ENCODE measurements around the gene SLC25A10. TPM values are rescaled to one million over a fixed set of nuclear protein-coding genes. Genes with fewer than 3 reads are reported as not detected.

Gene SLC25A10
- total RNA-seq, 2 experiments from 2014 or later, result 18.5 to 22.1 TPM

GRCh38 chr17:81690066-81690465, 22.0 kb upstream of the SLC25A10 start:
- peak overlapping the region; percentile 26 for H3K27ac Mint-ChIP-seq
- H3K36me3 Mint-ChIP-seq (ENCODE audit: low read depth), result peaks cover 56% of the 10 kb centered on the region
- ChIA-PET CTCF (no interaction called here), POLR2A (interaction anchor here (1.4 kb wide), 1 partner anchor 12 kb away, joined by 5 read pairs; no protein-coding TSS in a partner anchor)
- H3K27me3 Mint-ChIP-seq, result no peaks in the 10 kb centered on the region
- no peak overlapping the region for H3K4me3 Mint-ChIP-seq
- DNase-seq, result no peak
- no peaks in the 10 kb centered on the region for H3K9me3 Mint-ChIP-seq
- H3K4me1 Mint-ChIP-seq, result peaks cover 18% of the 10 kb centered on the region

- DNase-seq, result no peak
- POLR2A ChIA-PET, result interaction anchor here (1.4 kb wide), 1 partner anchor 12 kb away, joined by 5 read pairs; no protein-coding TSS in a partner anchor
- CTCF ChIA-PET, result no interaction called here
- Mint-ChIP-seq H3K27me3 (no peaks in the 10 kb centered on the region), H3K9me3 (no peaks in the 10 kb centered on the region), H3K27ac (no peak overlapping the region), H3K4me3 (no peak overlapping the region), H3K4me1 (peaks cover 14% of the 10 kb centered on the region), H3K36me3 (ENCODE audit: low read depth) (peaks cover 51% of the 10 kb centered on the region)
These were observed 21.5 kb upstream of the SLC25A10 start for GRCh38 chr17:81690549-81690948.

- CTCF ChIA-PET, result no interaction called here
- H3K27me3 Mint-ChIP-seq, result no peaks in the 10 kb centered on the region
- POLR2A ChIA-PET, result interaction anchor here (1.4 kb wide), 1 partner anchor 11 kb away, joined by 5 read pairs; no protein-coding TSS in a partner anchor
These were observed 20.9 kb upstream of the SLC25A10 start for GRCh38 chr17:81691196-81691595.

GRCh38 chr17:81691608-81692007, 20.5 kb upstream of the SLC25A10 start:
- no peak overlapping the region for H3K27ac Mint-ChIP-seq
- no peak overlapping the region for H3K4me3 Mint-ChIP-seq
- DNase-seq, result no peak
- ChIA-PET CTCF (no interaction called here), POLR2A (interaction anchor here (1.4 to 1.5 kb wide), 2 partner anchors 11 to 13 kb away, joined by 3 to 5 read pairs; no protein-coding TSS in a partner anchor)
- no peaks in the 10 kb centered on the region for H3K9me3 Mint-ChIP-seq
- no peaks in the 10 kb centered on the region for H3K27me3 Mint-ChIP-seq
- H3K4me1 Mint-ChIP-seq, result peaks cover 6% of the 10 kb centered on the region
- H3K36me3 Mint-ChIP-seq (ENCODE audit: low read depth), result peaks cover 48% of the 10 kb centered on the region

More at GRCh38 chr17:81691196-81691595, 20.9 kb upstream of the SLC25A10 start:
- Mint-ChIP-seq H3K9me3 (no peaks in the 10 kb centered on the region), H3K4me3 (no peak overlapping the region), H3K4me1 (peaks cover 9% of the 10 kb centered on the region), H3K36me3 (ENCODE audit: low read depth) (peaks cover 49% of the 10 kb centered on the region), H3K27ac (no peak overlapping the region)
- DNase-seq, result no peak

- peaks cover 57% of the 10 kb centered on the region for H3K36me3 Mint-ChIP-seq (ENCODE audit: low read depth)
- H3K27me3 Mint-ChIP-seq, result no peaks in the 10 kb centered on the region
- H3K4me1 Mint-ChIP-seq, result no peaks in the 10 kb centered on the region
- POLR2A ChIA-PET, result interaction anchor here (1.0 to 1.9 kb wide), 3 partner anchors 9 to 11 kb away, joined by 4 to 9 read pairs (median 6); partner anchors contain the start of genes ARL16, HGS and MRPL12
- CTCF ChIA-PET, result interaction anchor here (1.0 kb wide), 1 partner anchor 8 kb away, joined by 3 read pairs; no protein-coding TSS in a partner anchor
- no peaks in the 10 kb centered on the region for H3K9me3 Mint-ChIP-seq
- H3K27ac Mint-ChIP-seq, result no peak overlapping the region
- no peak for DNase-seq
- H3K4me3 Mint-ChIP-seq, result no peak overlapping the region
These were observed 18.4 kb upstream of the SLC25A10 start for GRCh38 chr17:81693509-81694210.

- DNase-seq, result no peak
- Mint-ChIP-seq H3K9me3 (no peaks in the 10 kb centered on the region), H3K4me1 (no peaks in the 10 kb centered on the region), H3K27ac (no peak overlapping the region), H3K36me3 (ENCODE audit: low read depth) (peaks cover 50% of the 10 kb centered on the region), H3K27me3 (no peaks in the 10 kb centered on the region), H3K4me3 (no peak overlapping the region)
- POLR2A ChIA-PET, result interaction anchor here (1.2 to 2.5 kb wide), 2 partner anchors 11 to 12 kb away, joined by 3 to 13 read pairs; partner anchors contain the start of genes ARL16 and HGS
- CTCF ChIA-PET, result no interaction called here
These were observed 17.3 kb upstream of the SLC25A10 start for GRCh38 chr17:81694810-81695209.

- Mint-ChIP-seq H3K36me3 (ENCODE audit: low read depth) (peaks cover 46% of the 10 kb centered on the region), H3K4me1 (no peaks in the 10 kb centered on the region), H3K27me3 (no peaks in the 10 kb centered on the region), H3K9me3 (no peaks in the 10 kb centered on the region), H3K4me3 (no peak overlapping the region), H3K27ac (no peak overlapping the region)
- CTCF ChIA-PET, result no interaction called here
- POLR2A ChIA-PET, result interaction anchor here (1.2 to 2.5 kb wide), 2 partner anchors 11 to 12 kb away, joined by 3 to 13 read pairs; partner anchors contain the start of genes ARL16 and HGS
- no peak for DNase-seq
These were observed 16.9 kb upstream of the SLC25A10 start for GRCh38 chr17:81695211-81695610.

GRCh38 chr17:81695801-81696200, 16.3 kb upstream of the SLC25A10 start:
- CTCF ChIA-PET, result no interaction called here

GRCh38 chr17:81696218-81696941, 15.7 kb upstream of the SLC25A10 start:
- Mint-ChIP-seq H3K36me3 (ENCODE audit: low read depth) (peaks cover 47% of the 10 kb centered on the region), H3K27me3 (no peaks in the 10 kb centered on the region), H3K27ac (no peak overlapping the region), H3K9me3 (no peaks in the 10 kb centered on the region), H3K4me3 (no peak overlapping the region), H3K4me1 (peaks cover 9% of the 10 kb centered on the region)
- ChIA-PET CTCF (no interaction called here), POLR2A (interaction anchor here (2.5 kb wide), 1 partner anchor 12 kb away, joined by 13 read pairs; the partner anchor contains the start of genes ARL16 and HGS)
- DNase-seq, result no peak

More at GRCh38 chr17:81695801-81696200, 16.3 kb upstream of the SLC25A10 start:
- peaks cover 48% of the 10 kb centered on the region for H3K36me3 Mint-ChIP-seq (ENCODE audit: low read depth)
- H3K9me3 Mint-ChIP-seq, result no peaks in the 10 kb centered on the region
- peaks cover 3% of the 10 kb centered on the region for H3K4me1 Mint-ChIP-seq
- no peak for DNase-seq
- POLR2A ChIA-PET, result interaction anchor here (1.2 to 2.5 kb wide), 2 partner anchors 11 to 12 kb away, joined by 3 to 13 read pairs; partner anchors contain the start of genes ARL16 and HGS
- no peak overlapping the region for H3K27ac Mint-ChIP-seq
- no peaks in the 10 kb centered on the region for H3K27me3 Mint-ChIP-seq
- no peak overlapping the region for H3K4me3 Mint-ChIP-seq

- Mint-ChIP-seq H3K36me3 (ENCODE audit: low read depth) (peaks cover 49% of the 10 kb centered on the region), H3K4me1 (peaks cover 19% of the 10 kb centered on the region), H3K4me3 (no peak overlapping the region), H3K9me3 (no peaks in the 10 kb centered on the region), H3K27ac (no peak overlapping the region), H3K27me3 (no peaks in the 10 kb centered on the region)
- POLR2A ChIA-PET, result interaction anchor here (0.6 to 2.5 kb wide), 2 partner anchors 13 to 336 kb away, joined by 3 to 13 read pairs; partner anchors contain the start of genes ARL16 and HGS
- CTCF ChIA-PET, result no interaction called here
- no peak for DNase-seq
These were observed 14.6 kb upstream of the SLC25A10 start for GRCh38 chr17:81697261-81698044.

- CTCF ChIA-PET, result interaction anchor here (4.4 kb wide), 1 partner anchor 17 kb away, joined by 42 read pairs; the partner anchor contains the start of genes ARL16 and HGS
- Mint-ChIP-seq H3K36me3 (ENCODE audit: low read depth) (peaks cover 67% of the 10 kb centered on the region), H3K27ac (peak overlapping the region; percentile 18), H3K4me1 (peaks cover 30% of the 10 kb centered on the region), H3K4me3 (peak overlapping the region; percentile 7), H3K9me3 (no peaks in the 10 kb centered on the region), H3K27me3 (no peaks in the 10 kb centered on the region)
- DNase-seq, result no peak
- POLR2A ChIA-PET, result interaction anchor here (1.4 to 5.3 kb wide), 6 partner anchors 13 to 225 kb away, joined by 4 to 111 read pairs (median 30); partner anchors contain the start of genes ARHGDIA, ARL16, CCDC137 and HGS
These were observed 11.5 kb upstream of the SLC25A10 start for GRCh38 chr17:81700353-81701287.

Measured in activated CD4-positive, alpha-beta memory T cell treated with anti-CD3 and anti-CD28 coated beads, Interleukin-2, amount 10 ng/mL, durations not matched to agents 7 days and 5 days (primary cell).